Ishikawa (cell line): ENCODE data around the gene MTMR10.

ENCODE experiments used
- MAX ChIP-seq: IDR thresholded peaks from 2 replicates; pipeline ENCODE4 v1.6.1; 2012
- NFIC ChIP-seq: IDR thresholded peaks from 2 replicates; pipeline ENCODE4 v1.6.1; 2012
- RAD21 ChIP-seq: IDR thresholded peaks from 2 replicates; pipeline ENCODE4 v1.6.1; 2012; ENCODE audit warnings: low read depth
- TAF1 ChIP-seq: IDR thresholded peaks from 2 replicates; pipeline ENCODE4 v1.6.1; 2012; ENCODE audit warnings: low read depth, mild to moderate bottlenecking
- TCF12 ChIP-seq: IDR thresholded peaks from 2 replicates; pipeline ENCODE4 v1.6.1; 2012; ENCODE audit warnings: low read depth
- YY1 ChIP-seq: IDR thresholded peaks from 2 replicates; pipeline ENCODE4 v1.6.1; 2012; ENCODE audit warnings: low read depth

DNA sequence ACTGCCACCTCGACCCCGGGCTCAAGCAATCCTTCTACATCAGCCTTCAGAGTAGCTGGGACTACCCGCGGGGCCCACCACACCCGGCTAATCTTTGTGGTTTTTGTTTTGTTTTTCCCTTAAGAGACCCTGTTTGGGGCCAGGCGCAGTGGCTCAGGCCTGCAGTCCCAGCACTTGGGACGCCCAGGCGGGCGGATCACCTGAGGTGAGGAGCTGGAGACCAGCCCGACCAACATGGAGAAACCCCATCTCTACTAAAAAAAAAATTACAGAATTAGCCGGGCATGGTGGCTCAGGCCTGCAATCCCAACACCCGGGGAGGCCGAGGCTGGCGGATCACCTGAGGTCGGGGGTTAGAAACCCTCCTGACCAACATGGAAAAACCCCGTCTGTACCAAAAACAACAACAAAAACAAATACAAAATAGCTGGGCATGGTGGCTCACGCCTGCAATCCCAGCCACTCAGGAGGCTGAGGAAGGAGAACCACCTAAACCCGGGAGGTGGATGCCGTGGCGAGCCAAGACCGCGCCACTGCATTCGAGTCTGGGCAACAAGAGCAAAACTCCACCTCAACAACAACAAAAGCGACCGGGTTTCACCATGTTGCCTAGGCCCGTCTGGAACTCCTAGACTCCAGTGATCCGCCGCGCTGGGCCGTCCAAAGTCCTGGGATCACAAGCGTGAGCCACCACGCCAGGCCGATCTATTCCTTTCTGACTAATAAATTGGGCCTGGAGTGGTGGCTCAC is 95.8 kb downstream of the MTMR10 start:
- no peak for TF ChIP-seq TAF1
- no peak for TF ChIP-seq TCF12
- TF ChIP-seq RAD21: no peak
- no peak for TF ChIP-seq YY1
- TF ChIP-seq MAX: no peak
- TF ChIP-seq NFIC: no peak
